Activated naive CD4-positive, alpha-beta T cell treated with anti-CD3 and anti-CD28 coated beads for 36 hours (primary cell): Measurements from ENCODE around the gene PRPF18. TPM values are rescaled to one million over a fixed set of nuclear protein-coding genes. Genes with fewer than 3 reads are reported as not detected.

ENCODE experiments used
- CTCF ChIA-PET: fragments of 350-600 bp; sonication (Branson Sonifier 250); formaldehyde crosslinking; loops from one replicate; lab custom pipeline; 2021; ENCODE audit warnings: antibody characterized with exemption; lab: Charles Lee
- DNase-seq: peaks from one replicate; pipeline ENCODE4 v3.0.0-alpha.2; 2020
- H3K27ac Mint-ChIP-seq: one replicate; pipeline ENCODE4 v1.8.0; 2021; ENCODE audit warnings: mild to moderate bottlenecking, mixed read lengths
- H3K27me3 Mint-ChIP-seq: one replicate; pipeline ENCODE4 v1.8.0; 2021; ENCODE audit warnings: low read depth, mixed read lengths
- H3K36me3 Mint-ChIP-seq: one replicate; pipeline ENCODE4 v1.8.0; 2021; ENCODE audit warnings: low read depth, mixed read lengths
- H3K4me1 Mint-ChIP-seq: one replicate; pipeline ENCODE4 v1.8.0; 2021; ENCODE audit warnings: low read depth, mixed read lengths
- H3K4me3 Mint-ChIP-seq: one replicate; pipeline ENCODE4 v1.8.0; 2021; ENCODE audit warnings: mild to moderate bottlenecking, moderate library complexity, mixed read lengths
- H3K9me3 Mint-ChIP-seq: one replicate; pipeline ENCODE4 v1.8.0; 2021; ENCODE audit warnings: mixed read lengths
- intact Hi-C: fragments of 100-400 bp; cut with micrococcal nuclease; formaldehyde crosslinking; loops from one replicate; pipeline ENCODE4 v1.15.1; 2023
- total RNA-seq, 2 experiments: library from RNA; stranded (reverse); gene quantifications; one replicate each; pipeline ENCODE4 v1.2.3, GENCODE V29; 2021

PRPF18 gene
- total RNA-seq, 2 experiments from 2014 or later: 20.2 to 20.8 TPM

GRCh38 chr10:13660551-13660920, 73.8 kb downstream of the PRPF18 start:
- CTCF ChIA-PET: interaction anchor here (1.0 to 2.1 kb wide), 11 partner anchors 9 to 123 kb away, joined by 3 to 29 read pairs (median 6); no protein-coding TSS in a partner anchor
- no peak for DNase-seq
- no peak overlapping the region for H3K4me3 Mint-ChIP-seq
- intact Hi-C loops: loop anchor here (1.0 kb wide), 1 partner anchor 118 kb away; no protein-coding TSS in a partner anchor
- H3K27me3 Mint-ChIP-seq: no peaks in the 10 kb centered on the region
- H3K36me3 Mint-ChIP-seq: no peaks in the 10 kb centered on the region
- H3K9me3 Mint-ChIP-seq: no peaks in the 10 kb centered on the region
- H3K4me1 Mint-ChIP-seq: peaks cover 16% of the 10 kb centered on the region
- no peak overlapping the region for H3K27ac Mint-ChIP-seq

- DNase-seq: no peak
- Mint-ChIP-seq H3K36me3 (no peaks in the 10 kb centered on the region), H3K27ac (no peak overlapping the region), H3K27me3 (no peaks in the 10 kb centered on the region), H3K4me1 (peaks cover 16% of the 10 kb centered on the region), H3K9me3 (no peaks in the 10 kb centered on the region), H3K4me3 (no peak overlapping the region)
- CTCF ChIA-PET: interaction anchor here (0.7 kb wide), 1 partner anchor 9 kb away, joined by 3 read pairs; no protein-coding TSS in a partner anchor
- intact Hi-C loops: no loop called here
Measured at GRCh38 chr10:13661256-13661655, 74.5 kb downstream of the PRPF18 start.

- no peaks in the 10 kb centered on the region for H3K36me3 Mint-ChIP-seq
- H3K9me3 Mint-ChIP-seq: no peaks in the 10 kb centered on the region
- no peaks in the 10 kb centered on the region for H3K27me3 Mint-ChIP-seq
- H3K27ac Mint-ChIP-seq: no peak overlapping the region
- CTCF ChIA-PET: no interaction called here
- H3K4me3 Mint-ChIP-seq: no peak overlapping the region
- H3K4me1 Mint-ChIP-seq: no peaks in the 10 kb centered on the region
- DNase-seq: no peak
- intact Hi-C loops: no loop called here
Measured at GRCh38 chr10:13665516-13666262, 78.9 kb downstream of the PRPF18 start.

GRCh38 chr10:13668126-13668525, 81.4 kb downstream of the PRPF18 start:
- no peak overlapping the region for H3K4me3 Mint-ChIP-seq
- no peaks in the 10 kb centered on the region for H3K27me3 Mint-ChIP-seq
- CTCF ChIA-PET: interaction anchor here (0.9 kb wide), 1 partner anchor 9 kb away, joined by 3 read pairs; no protein-coding TSS in a partner anchor
- intact Hi-C loops: no loop called here
- H3K4me1 Mint-ChIP-seq: no peaks in the 10 kb centered on the region
- no peak for DNase-seq
- H3K9me3 Mint-ChIP-seq: no peaks in the 10 kb centered on the region
- no peak overlapping the region for H3K27ac Mint-ChIP-seq
- no peaks in the 10 kb centered on the region for H3K36me3 Mint-ChIP-seq

GRCh38 chr10:13669182-13669855, 82.6 kb downstream of the PRPF18 start:
- Mint-ChIP-seq H3K27ac (no peak overlapping the region), H3K4me3 (no peak overlapping the region)

GRCh38 chr10:13669901-13670300, 83.1 kb downstream of the PRPF18 start:
- intact Hi-C loops: no loop called here
- Mint-ChIP-seq H3K36me3 (no peaks in the 10 kb centered on the region), H3K4me1 (no peaks in the 10 kb centered on the region), H3K27me3 (no peaks in the 10 kb centered on the region), H3K27ac (no peak overlapping the region), H3K4me3 (no peak overlapping the region), H3K9me3 (no peaks in the 10 kb centered on the region)
- CTCF ChIA-PET: interaction anchor here (0.9 kb wide), 1 partner anchor 10 kb away, joined by 3 read pairs; no protein-coding TSS in a partner anchor
- DNase-seq: no peak

More at GRCh38 chr10:13669182-13669855, 82.6 kb downstream of the PRPF18 start:
- no peaks in the 10 kb centered on the region for H3K9me3 Mint-ChIP-seq
- no peak for DNase-seq
- H3K4me1 Mint-ChIP-seq: no peaks in the 10 kb centered on the region
- no peaks in the 10 kb centered on the region for H3K27me3 Mint-ChIP-seq
- H3K36me3 Mint-ChIP-seq: no peaks in the 10 kb centered on the region
- CTCF ChIA-PET: interaction anchor here (0.6 to 0.9 kb wide), 2 partner anchors 10 to 801 kb away, joined by 3 read pairs; no protein-coding TSS in a partner anchor
- intact Hi-C loops: no loop called here

GRCh38 chr10:13670311-13670710, 83.5 kb downstream of the PRPF18 start:
- no peak overlapping the region for H3K27ac Mint-ChIP-seq
- H3K9me3 Mint-ChIP-seq: no peaks in the 10 kb centered on the region
- H3K27me3 Mint-ChIP-seq: no peaks in the 10 kb centered on the region
- intact Hi-C loops: no loop called here
- CTCF ChIA-PET: no interaction called here
- H3K4me3 Mint-ChIP-seq: no peak overlapping the region
- H3K4me1 Mint-ChIP-seq: no peaks in the 10 kb centered on the region
- no peaks in the 10 kb centered on the region for H3K36me3 Mint-ChIP-seq
- no peak for DNase-seq

- Mint-ChIP-seq H3K9me3 (no peaks in the 10 kb centered on the region), H3K27me3 (no peaks in the 10 kb centered on the region), H3K4me1 (no peaks in the 10 kb centered on the region), H3K4me3 (no peak overlapping the region), H3K27ac (no peak overlapping the region), H3K36me3 (no peaks in the 10 kb centered on the region)
- no peak for DNase-seq
- intact Hi-C loops: no loop called here
- CTCF ChIA-PET: interaction anchor here (0.7 kb wide), 1 partner anchor 111 kb away, joined by 3 read pairs; no protein-coding TSS in a partner anchor
Measured at GRCh38 chr10:13671904-13672303, 85.1 kb downstream of the PRPF18 start.

GRCh38 chr10:13672548-13672947, 85.8 kb downstream of the PRPF18 start:
- no peak for DNase-seq
- H3K36me3 Mint-ChIP-seq: no peaks in the 10 kb centered on the region
- H3K4me1 Mint-ChIP-seq: no peaks in the 10 kb centered on the region
- no peaks in the 10 kb centered on the region for H3K27me3 Mint-ChIP-seq
- H3K4me3 Mint-ChIP-seq: no peak overlapping the region
- intact Hi-C loops: no loop called here
- no peaks in the 10 kb centered on the region for H3K9me3 Mint-ChIP-seq
- CTCF ChIA-PET: interaction anchor here (0.7 kb wide), 1 partner anchor 112 kb away, joined by 3 read pairs; no protein-coding TSS in a partner anchor
- no peak overlapping the region for H3K27ac Mint-ChIP-seq

- no peak for DNase-seq
- no peaks in the 10 kb centered on the region for H3K9me3 Mint-ChIP-seq
- no peaks in the 10 kb centered on the region for H3K27me3 Mint-ChIP-seq
- H3K4me1 Mint-ChIP-seq: no peaks in the 10 kb centered on the region
- H3K27ac Mint-ChIP-seq: no peak overlapping the region
- H3K36me3 Mint-ChIP-seq: no peaks in the 10 kb centered on the region
- intact Hi-C loops: no loop called here
- H3K4me3 Mint-ChIP-seq: no peak overlapping the region
- CTCF ChIA-PET: interaction anchor here (0.8 kb wide), 1 partner anchor 13 kb away, joined by 3 read pairs; no protein-coding TSS in a partner anchor
Measured at GRCh38 chr10:13673156-13673555, 86.4 kb downstream of the PRPF18 start.

- no peaks in the 10 kb centered on the region for H3K36me3 Mint-ChIP-seq
- CTCF ChIA-PET: no interaction called here
- no peak overlapping the region for H3K27ac Mint-ChIP-seq
Measured at GRCh38 chr10:13674645-13675588, 88.2 kb downstream of the PRPF18 start.

More at GRCh38 chr10:13674645-13675588, 88.2 kb downstream of the PRPF18 start:
- Mint-ChIP-seq H3K4me3 (no peak overlapping the region), H3K9me3 (no peaks in the 10 kb centered on the region), H3K27me3 (peaks cover 8% of the 10 kb centered on the region), H3K4me1 (no peaks in the 10 kb centered on the region)
- no peak for DNase-seq
- intact Hi-C loops: no loop called here
